HFFc6 (cell line): Measurements from ENCODE around the gene EPHA1. TPM values are rescaled to one million over a fixed set of nuclear protein-coding genes. Genes with fewer than 3 reads are reported as not detected.

Experiments used
- DNase-seq: peaks from one replicate; pipeline ENCODE4 v3.0.0-alpha.2; 2018
- H3K27ac Mint-ChIP-seq: 2 replicates; pipeline ENCODE4 v1.8.0; 2020; ENCODE audit warnings: mild to moderate bottlenecking, mixed read lengths
- H3K27me3 Mint-ChIP-seq: 2 replicates; pipeline ENCODE4 v1.8.0; 2021; ENCODE audit warnings: mild to moderate bottlenecking, moderate library complexity, mixed read lengths; ENCODE audit not compliant: insufficient read depth
- H3K36me3 Mint-ChIP-seq: 2 replicates; pipeline ENCODE4 v1.8.0; 2021; ENCODE audit warnings: low read depth, mixed read lengths
- H3K4me1 Mint-ChIP-seq: 2 replicates; pipeline ENCODE4 v1.8.0; 2020; ENCODE audit warnings: low read depth, mixed read lengths
- H3K4me3 Mint-ChIP-seq: 2 replicates; pipeline ENCODE4 v1.8.0; 2020; ENCODE audit warnings: mild to moderate bottlenecking, moderate library complexity, mixed read lengths
- H3K9me3 Mint-ChIP-seq: 2 replicates; pipeline ENCODE4 v1.8.0; 2020; ENCODE audit warnings: mild to moderate bottlenecking, mixed read lengths
- CTCF ChIP-seq: fragments of 200-600 bp; sonication (generic); IDR thresholded peaks from 2 replicates; pipeline ENCODE4 v1.5.0; 2021; ENCODE audit warnings: antibody characterized with exemption, mild to moderate bottlenecking
- total RNA-seq, 6 experiments: library from RNA; stranded (reverse); fragmentation: NEBNext Ultra II Directional; extraction: Animal tissue kit (Norgen Biotek cat#: 25700); gene quantifications; 2 replicates in 1 of 6; 3 replicates in 5 of 6; pipeline ENCODE4 v1.2.3, GENCODE V29; 2021

The EPHA1 gene
- total RNA-seq, 6 experiments from 2014 or later: not detected

DNA sequence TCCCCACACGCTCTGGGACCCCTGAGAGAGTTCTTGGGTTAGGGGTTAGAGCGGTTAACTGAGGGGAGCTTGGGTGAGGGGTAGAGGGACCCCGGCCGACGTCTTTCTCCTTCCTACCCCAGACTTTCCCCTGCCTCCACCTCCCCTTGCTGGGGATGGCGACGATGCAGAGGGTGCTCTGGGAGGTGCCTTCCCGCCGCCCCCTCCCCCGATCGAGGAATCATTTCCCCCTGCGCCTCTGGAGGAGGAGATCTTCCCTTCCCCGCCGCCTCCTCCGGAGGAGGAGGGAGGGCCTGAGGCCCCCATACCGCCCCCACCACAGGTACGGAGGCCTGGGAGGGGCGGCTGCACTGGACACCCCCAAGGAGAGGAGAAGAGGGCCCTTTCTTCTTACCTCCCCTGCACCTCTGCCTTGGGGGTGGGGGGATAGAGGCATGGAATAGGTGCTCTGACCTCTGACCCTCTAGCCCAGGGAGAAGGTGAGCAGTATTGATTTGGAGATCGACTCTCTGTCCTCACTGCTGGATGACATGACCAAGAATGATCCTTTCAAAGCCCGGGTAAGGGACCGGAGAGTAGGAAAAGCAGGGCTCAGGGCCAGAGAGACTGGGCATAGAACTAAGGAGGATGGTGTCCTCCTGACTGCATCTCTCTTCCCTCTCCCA is 26.4 kb downstream of the EPHA1 start:
- Mint-ChIP-seq H3K4me3 (no peak overlapping the region), H3K27me3 (no peaks in the 10 kb centered on the region; the same call in 1 of the 2 replicates), H3K9me3 (peaks cover 6% of the 10 kb centered on the region; the same call in 1 of the 2 replicates), H3K27ac (no peak overlapping the region), H3K36me3 (peaks cover 18% of the 10 kb centered on the region), H3K4me1 (peaks cover 21% of the 10 kb centered on the region)
- no peak for DNase-seq
- no peak for TF ChIP-seq CTCF

- H3K4me1 Mint-ChIP-seq: peaks cover 23% of the 10 kb centered on the region
- H3K27ac Mint-ChIP-seq: no peak overlapping the region
- no peaks in the 10 kb centered on the region; the same call in 1 of the 2 replicates for H3K27me3 Mint-ChIP-seq
- no peak overlapping the region for H3K4me3 Mint-ChIP-seq
- H3K9me3 Mint-ChIP-seq: peaks cover 6% of the 10 kb centered on the region; the same call in 1 of the 2 replicates
- TF ChIP-seq CTCF: no peak
- peak; percentile 71 for DNase-seq
- peaks cover 21% of the 10 kb centered on the region for H3K36me3 Mint-ChIP-seq
These were observed 27.1 kb downstream of the EPHA1 start for GRCh38 chr7:143381427-143382125.

GRCh38 chr7:143380646-143381426 is 27.8 kb downstream of the EPHA1 start, which contains the start of gene ZYX:
ZYX (plus strand) TSS chr7:143381345; CDS start chr7:143381572, 227 bp downstream.
- DNase-seq: peak; percentile 91
- Mint-ChIP-seq H3K27me3 (no peaks in the 10 kb centered on the region; the same call in 1 of the 2 replicates), H3K4me3 (peak within 1 kb of the TSS; percentile 89), H3K36me3 (peaks cover 21% of the 10 kb centered on the region), H3K4me1 (peaks cover 31% of the 10 kb centered on the region), H3K9me3 (peaks cover 6% of the 10 kb centered on the region; the same call in 1 of the 2 replicates), H3K27ac (peak within 1 kb of the TSS; percentile 86)
- TF ChIP-seq CTCF: no peak

- H3K4me3 Mint-ChIP-seq: peak overlapping the region; percentile 89
- peak; percentile 68 for DNase-seq
- TF ChIP-seq CTCF: peak; percentile 97
- H3K27ac Mint-ChIP-seq: peak overlapping the region; percentile 86
- H3K36me3 Mint-ChIP-seq: peaks cover 21% of the 10 kb centered on the region
- H3K4me1 Mint-ChIP-seq: peaks cover 37% of the 10 kb centered on the region
- peaks cover 6% of the 10 kb centered on the region; the same call in 1 of the 2 replicates for H3K9me3 Mint-ChIP-seq
- H3K27me3 Mint-ChIP-seq: no peaks in the 10 kb centered on the region; the same call in 1 of the 2 replicates
These were observed 28.4 kb downstream of the EPHA1 start for GRCh38 chr7:143380260-143380645.

GRCh38 chr7:143379611-143380259 is 28.9 kb downstream of the EPHA1 start:
- DNase-seq: no peak
- Mint-ChIP-seq H3K4me1 (peaks cover 42% of the 10 kb centered on the region), H3K4me3 (peak overlapping the region; percentile 89), H3K9me3 (peaks cover 6% of the 10 kb centered on the region; the same call in 1 of the 2 replicates), H3K27me3 (no peaks in the 10 kb centered on the region; the same call in 1 of the 2 replicates), H3K27ac (peak overlapping the region; percentile 86), H3K36me3 (peaks cover 21% of the 10 kb centered on the region)
- no peak for TF ChIP-seq CTCF
